Measurements from ENCODE around the gene MYO15B.
A peak's percentile ranks its signal among the peaks of the same experiment; 100 is the strongest.

The MYO15B gene

GRCh38 chr17:75615301-75615700 is 27.7 kb downstream of the MYO15B start:
- no peaks in the 10 kb centered on the region for H3K4me1 Mint-ChIP-seq
- H3K27ac Mint-ChIP-seq, result no peak overlapping the region
- no peaks in the 10 kb centered on the region for H3K36me3 Mint-ChIP-seq (ENCODE audit: low read depth)
- peaks cover 11% of the 10 kb centered on the region for H3K27me3 Mint-ChIP-seq (ENCODE audit: low read depth, poor library complexity)
- DNase-seq, result no peak
- H3K9me3 Mint-ChIP-seq, result no peaks in the 10 kb centered on the region
- TF ChIP-seq, protein P1, sequence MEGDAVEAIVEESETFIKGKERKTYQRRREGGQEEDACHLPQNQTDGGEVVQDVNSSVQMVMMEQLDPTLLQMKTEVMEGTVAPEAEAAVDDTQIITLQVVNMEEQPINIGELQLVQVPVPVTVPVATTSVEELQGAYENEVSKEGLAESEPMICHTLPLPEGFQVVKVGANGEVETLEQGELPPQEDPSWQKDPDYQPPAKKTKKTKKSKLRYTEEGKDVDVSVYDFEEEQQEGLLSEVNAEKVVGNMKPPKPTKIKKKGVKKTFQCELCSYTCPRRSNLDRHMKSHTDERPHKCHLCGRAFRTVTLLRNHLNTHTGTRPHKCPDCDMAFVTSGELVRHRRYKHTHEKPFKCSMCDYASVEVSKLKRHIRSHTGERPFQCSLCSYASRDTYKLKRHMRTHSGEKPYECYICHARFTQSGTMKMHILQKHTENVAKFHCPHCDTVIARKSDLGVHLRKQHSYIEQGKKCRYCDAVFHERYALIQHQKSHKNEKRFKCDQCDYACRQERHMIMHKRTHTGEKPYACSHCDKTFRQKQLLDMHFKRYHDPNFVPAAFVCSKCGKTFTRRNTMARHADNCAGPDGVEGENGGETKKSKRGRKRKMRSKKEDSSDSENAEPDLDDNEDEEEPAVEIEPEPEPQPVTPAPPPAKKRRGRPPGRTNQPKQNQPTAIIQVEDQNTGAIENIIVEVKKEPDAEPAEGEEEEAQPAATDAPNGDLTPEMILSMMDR (IDR thresholded peaks at IDR 0.05), result no peak
- H3K4me3 Mint-ChIP-seq, result no peak overlapping the region

GRCh38 chr17:75616521-75617122 is 29.0 kb downstream of the MYO15B start:
- peaks cover 4% of the 10 kb centered on the region for H3K27me3 Mint-ChIP-seq (ENCODE audit: low read depth, poor library complexity)
- TF ChIP-seq, protein P1 (IDR thresholded peaks at IDR 0.05), result no peak
- H3K36me3 Mint-ChIP-seq (ENCODE audit: low read depth), result no peaks in the 10 kb centered on the region
- no peak overlapping the region for H3K4me3 Mint-ChIP-seq
- DNase-seq, result no peak
- no peak overlapping the region for H3K27ac Mint-ChIP-seq
- H3K4me1 Mint-ChIP-seq, result no peaks in the 10 kb centered on the region
- H3K9me3 Mint-ChIP-seq, result no peaks in the 10 kb centered on the region

GRCh38 chr17:75617218-75617617 is 29.6 kb downstream of the MYO15B start:
- Mint-ChIP-seq H3K36me3 (ENCODE audit: low read depth) (no peaks in the 10 kb centered on the region), H3K4me1 (peaks cover 5% of the 10 kb centered on the region), H3K9me3 (no peaks in the 10 kb centered on the region)

DNA sequence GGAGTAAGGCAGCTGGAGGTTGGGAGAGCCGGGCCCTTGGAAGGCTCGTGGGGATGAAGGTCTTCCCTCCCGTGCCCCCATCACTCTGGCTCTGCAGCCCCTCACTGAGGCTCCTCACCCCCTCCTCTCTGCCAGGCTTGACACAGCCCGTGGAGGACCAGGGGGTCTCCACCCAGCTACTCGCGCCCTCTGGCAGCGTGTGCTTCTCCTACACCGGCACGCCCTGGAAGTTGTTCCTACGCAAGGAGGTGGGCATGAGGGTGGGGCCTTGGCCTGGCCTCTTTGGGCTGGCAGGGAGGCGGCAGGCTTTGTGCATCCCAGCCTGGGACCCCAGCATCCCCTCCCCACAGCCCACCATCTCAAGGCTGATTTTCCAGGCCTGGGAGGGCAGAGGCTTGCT is 30.1 kb downstream of the MYO15B start:
- Mint-ChIP-seq H3K36me3 (ENCODE audit: low read depth) (no peaks in the 10 kb centered on the region), H3K9me3 (no peaks in the 10 kb centered on the region), H3K4me1 (peaks cover 10% of the 10 kb centered on the region), H3K27me3 (ENCODE audit: low read depth, poor library complexity) (peaks cover 3% of the 10 kb centered on the region), H3K27ac (no peak overlapping the region), H3K4me3 (no peak overlapping the region)
- no peak for DNase-seq
- TF ChIP-seq, protein P1 (IDR thresholded peaks at IDR 0.05), result no peak

More at GRCh38 chr17:75617218-75617617, 29.6 kb downstream of the MYO15B start:
- no peak for DNase-seq
- no peak overlapping the region for H3K27ac Mint-ChIP-seq
- H3K4me3 Mint-ChIP-seq, result no peak overlapping the region
- TF ChIP-seq, protein P1 (IDR thresholded peaks at IDR 0.05), result no peak
- peaks cover 3% of the 10 kb centered on the region for H3K27me3 Mint-ChIP-seq (ENCODE audit: low read depth, poor library complexity)

GRCh38 chr17:75619506-75620431 is 32.2 kb downstream of the MYO15B start:
- Mint-ChIP-seq H3K9me3 (no peaks in the 10 kb centered on the region), H3K36me3 (ENCODE audit: low read depth) (no peaks in the 10 kb centered on the region), H3K27me3 (ENCODE audit: low read depth, poor library complexity) (peaks cover 3% of the 10 kb centered on the region), H3K4me1 (peaks cover 13% of the 10 kb centered on the region), H3K27ac (no peak overlapping the region), H3K4me3 (no peak overlapping the region)
- TF ChIP-seq, protein P1 (IDR thresholded peaks at IDR 0.05), result peak; percentile 67
- peak; percentile 82 for DNase-seq
